ENCODE results near the gene AKAP10.
"Not testable (repeated sequence)": the region's sequence is repeated elsewhere in the genome, so short reads cannot be mapped to it uniquely, and the experiment has no call there.

Gene AKAP10

GRCh38 chr17:19928299-19928698 is 49.3 kb downstream of the AKAP10 start:
- Mint-ChIP-seq H3K4me1 (ENCODE audit: low read depth) (peaks cover 3% of the 10 kb centered on the region), H3K4me3 (no peak overlapping the region), H3K36me3 (ENCODE audit: low read depth) (peaks cover 92% of the 10 kb centered on the region), H3K27me3 (no peaks in the 10 kb centered on the region), H3K27ac (no peak overlapping the region), H3K9me3 (no peaks in the 10 kb centered on the region)
- intact Hi-C loops (cut with micrococcal nuclease) = no loop called here

DNA sequence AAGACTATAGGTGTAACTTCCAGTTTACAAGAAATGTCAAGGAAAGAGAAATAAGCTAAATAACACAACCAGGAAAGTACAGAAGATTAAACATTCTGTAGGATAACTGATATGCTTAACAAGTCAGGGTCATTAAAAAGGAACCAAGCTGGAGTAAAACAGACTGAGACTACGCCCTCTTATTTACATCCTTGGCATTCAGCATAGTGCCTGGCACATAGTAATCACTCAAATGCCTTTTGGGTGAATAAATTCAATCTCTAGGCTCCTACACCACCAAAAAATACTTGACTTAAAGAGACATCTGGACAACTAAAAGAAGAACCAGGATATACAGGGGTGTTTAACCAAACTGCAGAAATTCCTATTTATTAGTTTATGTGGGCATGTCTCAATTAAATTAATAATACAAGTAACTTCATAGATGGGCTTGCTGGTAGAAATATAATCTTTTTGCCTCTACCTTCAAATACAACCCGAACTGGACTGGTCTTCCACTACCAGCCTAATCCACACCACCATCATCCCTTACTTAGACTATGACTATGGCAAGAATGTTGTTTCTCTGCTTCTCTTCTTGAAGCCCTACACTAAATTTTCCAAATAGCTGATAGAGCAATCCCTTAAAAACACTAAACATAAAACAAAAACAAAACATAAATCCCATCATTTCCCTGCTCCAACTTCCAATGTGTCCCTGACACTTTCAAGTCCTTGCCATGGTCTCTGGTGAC is 62.2 kb downstream of the AKAP10 start:
- Mint-ChIP-seq H3K36me3 (ENCODE audit: low read depth) (peaks cover 94% of the 10 kb centered on the region), H3K4me3 (no peak overlapping the region), H3K9me3 (no peaks in the 10 kb centered on the region), H3K27me3 (no peaks in the 10 kb centered on the region), H3K27ac (peak overlapping the region; percentile 4), H3K4me1 (ENCODE audit: low read depth) (peaks cover 6% of the 10 kb centered on the region)
- intact Hi-C loops (cut with micrococcal nuclease) = no loop called here

DNA sequence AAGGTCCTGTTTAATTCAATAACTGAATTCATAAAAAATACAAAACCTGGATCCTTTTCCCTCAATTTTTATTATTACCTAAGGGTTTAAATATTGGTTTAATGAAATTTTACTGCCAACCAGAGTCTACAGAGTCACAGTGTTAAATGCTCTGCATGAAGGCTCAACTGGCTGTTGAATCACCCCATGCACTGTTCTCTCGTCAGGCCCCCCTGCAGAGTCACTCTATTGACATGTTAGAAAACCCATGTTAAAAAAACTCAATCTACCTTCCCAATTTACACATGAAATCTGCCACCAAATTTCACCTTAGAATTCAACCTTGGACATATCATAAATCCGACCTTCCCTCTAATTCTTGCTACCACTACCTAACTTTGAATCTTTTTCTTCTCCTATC is 66.6 kb downstream of the AKAP10 start:
- Mint-ChIP-seq H3K4me3 (no peak overlapping the region), H3K27me3 (no peaks in the 10 kb centered on the region), H3K27ac (no peak overlapping the region), H3K9me3 (no peaks in the 10 kb centered on the region), H3K36me3 (ENCODE audit: low read depth) (peaks cover 97% of the 10 kb centered on the region), H3K4me1 (ENCODE audit: low read depth) (peaks cover 17% of the 10 kb centered on the region)
- intact Hi-C loops (cut with micrococcal nuclease) = no loop called here

DNA sequence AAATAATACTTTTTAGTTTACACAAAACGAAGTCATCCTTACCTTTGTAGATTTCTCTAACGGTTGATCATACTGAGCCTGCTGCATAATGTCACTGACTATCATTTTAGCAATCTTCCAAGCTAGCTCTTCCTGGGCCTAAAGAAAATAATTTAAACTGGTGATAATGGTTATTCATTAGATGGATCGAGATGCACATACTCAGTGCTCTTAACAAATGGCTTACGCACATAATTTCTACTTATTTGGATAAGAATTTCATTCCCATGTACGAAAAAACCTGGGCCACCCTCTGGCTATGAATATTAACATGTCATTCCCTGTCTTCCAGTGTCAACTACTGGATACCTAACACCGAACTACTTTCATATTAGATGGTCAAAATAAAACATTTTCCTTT is 68.5 kb downstream of the AKAP10 start:
- no peaks in the 10 kb centered on the region for H3K27me3 Mint-ChIP-seq
- H3K36me3 Mint-ChIP-seq (ENCODE audit: low read depth) = peaks cover 89% of the 10 kb centered on the region
- intact Hi-C loops (cut with micrococcal nuclease) = no loop called here
- H3K27ac Mint-ChIP-seq = no peak overlapping the region
- H3K9me3 Mint-ChIP-seq = no peaks in the 10 kb centered on the region
- peaks cover 22% of the 10 kb centered on the region for H3K4me1 Mint-ChIP-seq (ENCODE audit: low read depth)
- H3K4me3 Mint-ChIP-seq = no peak overlapping the region

- intact Hi-C loops (cut with micrococcal nuclease) = loop anchor here (2.0 kb wide), 1 partner anchor 39 kb away; the partner anchor contains the start of gene ULK2
- H3K27me3 Mint-ChIP-seq = no peaks in the 10 kb centered on the region
- H3K36me3 Mint-ChIP-seq (ENCODE audit: low read depth) = peaks cover 92% of the 10 kb centered on the region
- H3K4me1 Mint-ChIP-seq (ENCODE audit: low read depth) = peaks cover 31% of the 10 kb centered on the region
- H3K9me3 Mint-ChIP-seq = no peaks in the 10 kb centered on the region
- peak overlapping the region; percentile 74 for H3K27ac Mint-ChIP-seq
- H3K4me3 Mint-ChIP-seq = peak overlapping the region; percentile 32
These were observed 72.1 kb downstream of the AKAP10 start for GRCh38 chr17:19905502-19905901.

DNA sequence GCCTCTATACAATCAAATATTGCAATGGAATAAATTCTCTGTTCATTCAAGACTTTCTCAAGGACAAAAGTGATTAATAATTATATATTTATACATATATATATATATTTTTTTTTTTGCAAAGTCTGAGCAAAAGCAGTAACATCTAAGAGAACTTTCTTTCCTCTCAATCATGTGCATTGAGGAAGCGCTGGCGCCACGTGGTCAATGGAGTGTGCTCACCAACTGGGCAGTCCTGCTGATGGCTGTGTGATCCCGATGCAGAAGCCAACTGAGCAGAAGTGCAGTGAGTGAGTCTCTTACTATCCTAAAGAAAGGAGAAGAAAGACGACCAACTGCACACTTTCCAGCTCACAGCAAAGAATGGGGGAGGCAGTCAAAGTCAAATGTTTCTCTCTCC is 72.7 kb downstream of the AKAP10 start:
- intact Hi-C loops (cut with micrococcal nuclease) = loop anchor here (2.0 kb wide), 1 partner anchor 38 kb away; the partner anchor contains the start of gene ULK2
- Mint-ChIP-seq H3K36me3 (ENCODE audit: low read depth) (peaks cover 92% of the 10 kb centered on the region), H3K4me3 (no peak overlapping the region), H3K27ac (peak overlapping the region; percentile 74), H3K4me1 (ENCODE audit: low read depth) (peaks cover 31% of the 10 kb centered on the region), H3K9me3 (no peaks in the 10 kb centered on the region), H3K27me3 (no peaks in the 10 kb centered on the region)

DNA sequence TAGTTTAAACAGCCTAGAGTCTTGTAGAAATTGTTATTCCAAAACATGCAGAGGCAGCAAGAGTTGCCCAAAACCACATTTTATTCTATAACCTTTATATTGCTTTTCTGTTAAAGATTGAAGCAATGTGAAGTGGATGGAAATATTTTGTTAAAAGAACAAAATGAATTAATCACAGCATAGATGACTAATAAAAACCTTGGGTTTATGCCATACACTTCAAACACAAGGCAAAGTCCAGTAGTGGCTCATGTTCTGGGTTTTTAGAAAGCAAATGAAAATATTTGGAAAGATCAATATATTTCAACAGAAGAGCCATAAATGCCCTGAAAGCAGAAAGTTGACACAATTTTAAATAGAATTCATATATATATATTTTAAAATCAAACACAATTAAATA is 73.2 kb downstream of the AKAP10 start:
- intact Hi-C loops (cut with micrococcal nuclease) = loop anchor here (2.0 kb wide), 1 partner anchor 38 kb away; the partner anchor contains the start of gene ULK2
- H3K27ac Mint-ChIP-seq = no peak overlapping the region
- H3K4me3 Mint-ChIP-seq = no peak overlapping the region
- peaks cover 92% of the 10 kb centered on the region for H3K36me3 Mint-ChIP-seq (ENCODE audit: low read depth)
- H3K27me3 Mint-ChIP-seq = no peaks in the 10 kb centered on the region
- no peaks in the 10 kb centered on the region for H3K9me3 Mint-ChIP-seq
- H3K4me1 Mint-ChIP-seq (ENCODE audit: low read depth) = peaks cover 31% of the 10 kb centered on the region

DNA sequence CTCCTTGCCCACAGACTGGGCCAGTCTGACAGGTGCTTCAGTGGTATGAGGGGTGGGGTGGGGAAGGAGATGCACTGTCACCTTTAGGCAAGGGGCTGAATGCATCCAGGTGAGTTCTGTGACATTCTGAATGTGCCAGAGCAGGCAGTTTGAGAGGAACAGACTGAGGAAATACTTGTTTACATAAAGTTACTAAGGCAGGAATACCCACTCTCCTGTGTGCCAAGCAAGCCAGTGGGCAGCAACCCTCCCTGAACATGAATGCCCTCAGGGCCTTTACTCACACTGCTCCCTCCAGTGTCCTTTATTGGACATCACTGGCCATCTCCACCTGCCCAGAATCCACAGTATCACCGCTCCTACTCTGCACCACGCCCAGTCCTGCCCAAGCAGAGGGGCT is 76.8 kb downstream of the AKAP10 start:
- intact Hi-C loops (cut with micrococcal nuclease) = no loop called here
- no peak overlapping the region for H3K27ac Mint-ChIP-seq
- H3K4me3 Mint-ChIP-seq = no peak overlapping the region
- H3K4me1 Mint-ChIP-seq (ENCODE audit: low read depth) = peaks cover 26% of the 10 kb centered on the region
- H3K36me3 Mint-ChIP-seq (ENCODE audit: low read depth) = peaks cover 68% of the 10 kb centered on the region
- H3K9me3 Mint-ChIP-seq = no peaks in the 10 kb centered on the region
- H3K27me3 Mint-ChIP-seq = peaks cover 1% of the 10 kb centered on the region

- Mint-ChIP-seq H3K4me1 (ENCODE audit: low read depth) (peaks cover 9% of the 10 kb centered on the region), H3K27ac (peak overlapping the region; percentile 2), H3K27me3 (peaks cover 2% of the 10 kb centered on the region), H3K4me3 (no peak overlapping the region), H3K36me3 (ENCODE audit: low read depth) (peaks cover 50% of the 10 kb centered on the region), H3K9me3 (no peaks in the 10 kb centered on the region)
- intact Hi-C loops (cut with micrococcal nuclease) = no loop called here
These were observed 79.7 kb downstream of the AKAP10 start for GRCh38 chr17:19897903-19898302.

DNA sequence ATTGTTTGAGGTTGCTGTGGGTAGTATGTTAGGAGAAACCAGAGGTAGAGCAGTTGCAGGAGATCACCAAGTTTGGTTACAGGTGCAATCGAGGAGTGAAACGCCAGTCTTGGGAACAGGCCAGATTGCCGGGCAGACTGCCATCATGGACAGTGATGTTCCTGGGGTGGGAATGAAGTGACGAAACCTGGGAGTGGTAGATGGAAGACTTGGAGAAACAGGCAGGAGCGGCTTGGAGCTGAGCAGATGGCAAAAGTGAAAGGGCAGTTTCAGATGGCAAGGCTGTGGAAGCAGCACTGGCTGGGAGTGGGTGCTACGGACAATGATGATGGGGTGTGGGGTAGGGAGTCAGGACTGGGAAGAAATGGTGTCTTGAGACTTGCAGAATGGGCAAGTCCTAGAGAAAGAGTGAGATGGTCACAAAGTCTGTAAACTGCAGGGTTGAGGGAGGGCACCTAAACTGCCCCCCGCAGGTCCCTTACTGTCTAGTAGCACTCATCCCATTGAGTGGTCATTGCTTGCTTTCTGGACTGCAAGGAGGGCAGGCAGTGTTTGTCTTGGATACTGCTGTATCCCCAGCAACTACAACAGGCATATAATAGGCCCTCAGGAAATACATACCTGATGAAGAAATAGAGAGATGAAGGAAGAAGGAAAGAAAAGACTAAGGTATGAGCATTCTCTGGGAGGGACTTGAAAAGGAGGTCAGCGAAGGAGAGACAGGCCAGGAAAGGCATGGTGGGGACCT is 80.4 kb downstream of the AKAP10 start:
- Mint-ChIP-seq H3K27me3 (peaks cover 2% of the 10 kb centered on the region), H3K4me3 (no peak overlapping the region), H3K9me3 (no peaks in the 10 kb centered on the region), H3K27ac (peak overlapping the region; percentile 2), H3K4me1 (ENCODE audit: low read depth) (peaks cover 9% of the 10 kb centered on the region), H3K36me3 (ENCODE audit: low read depth) (peaks cover 44% of the 10 kb centered on the region)
- intact Hi-C loops (cut with micrococcal nuclease) = no loop called here

DNA sequence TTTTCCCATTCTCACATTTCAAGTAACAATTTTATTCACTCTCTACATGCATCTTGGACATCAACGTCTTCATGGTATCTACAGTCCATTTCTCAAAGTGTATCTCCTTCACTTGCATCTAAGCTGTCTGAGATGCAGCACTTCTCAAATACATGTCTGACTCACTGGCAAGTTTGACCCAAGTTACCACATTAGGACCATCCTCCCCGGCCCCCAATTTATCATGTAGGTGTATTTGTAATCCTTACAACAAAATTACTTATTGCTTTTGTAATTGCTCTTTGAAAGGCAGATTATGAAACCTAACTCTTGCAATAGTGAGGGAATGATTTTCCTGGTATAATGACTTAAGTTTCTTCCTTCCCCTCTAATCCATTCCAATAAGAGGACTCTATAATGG is 80.9 kb downstream of the AKAP10 start:
- H3K36me3 Mint-ChIP-seq (ENCODE audit: low read depth) = peaks cover 38% of the 10 kb centered on the region

GRCh38 chr17:19890554-19890953 is 87.1 kb downstream of the AKAP10 start:
- H3K27me3 Mint-ChIP-seq; H3K36me3 Mint-ChIP-seq (ENCODE audit: low read depth); H3K9me3 Mint-ChIP-seq; H3K27ac Mint-ChIP-seq; H3K4me3 Mint-ChIP-seq; H3K4me1 Mint-ChIP-seq (ENCODE audit: low read depth); intact Hi-C loops (cut with micrococcal nuclease): not testable (repeated sequence)

More for the DNA sequence above, 80.9 kb downstream of the AKAP10 start:
- intact Hi-C loops (cut with micrococcal nuclease) = no loop called here
- H3K27ac Mint-ChIP-seq = no peak overlapping the region
- H3K9me3 Mint-ChIP-seq = no peaks in the 10 kb centered on the region
- H3K4me3 Mint-ChIP-seq = no peak overlapping the region
- H3K4me1 Mint-ChIP-seq (ENCODE audit: low read depth) = peaks cover 9% of the 10 kb centered on the region
- H3K27me3 Mint-ChIP-seq = peaks cover 2% of the 10 kb centered on the region

DNA sequence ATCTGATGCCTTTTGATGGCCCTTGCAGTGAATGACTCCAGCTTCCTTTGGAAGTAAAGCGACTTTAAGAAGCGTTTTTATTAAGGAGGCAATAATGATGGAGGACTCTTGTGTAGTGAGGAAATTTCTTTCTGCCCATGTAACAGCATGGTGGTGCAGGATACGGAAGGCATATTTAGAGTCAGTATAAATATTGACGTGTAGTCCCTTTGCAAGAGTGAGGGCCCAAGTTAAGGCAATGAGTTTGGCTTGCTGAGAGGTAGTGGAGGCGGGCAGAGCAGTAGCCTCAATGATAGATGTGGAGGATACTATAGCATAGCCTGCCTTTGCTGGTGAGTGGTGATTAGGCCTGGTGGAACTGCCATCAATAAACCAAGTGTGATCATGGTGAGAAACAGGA is 87.6 kb downstream of the AKAP10 start:
- H3K36me3 Mint-ChIP-seq (ENCODE audit: low read depth); intact Hi-C loops (cut with micrococcal nuclease); H3K4me1 Mint-ChIP-seq (ENCODE audit: low read depth); H3K27ac Mint-ChIP-seq; H3K4me3 Mint-ChIP-seq; H3K9me3 Mint-ChIP-seq; H3K27me3 Mint-ChIP-seq: not testable (repeated sequence)

DNA sequence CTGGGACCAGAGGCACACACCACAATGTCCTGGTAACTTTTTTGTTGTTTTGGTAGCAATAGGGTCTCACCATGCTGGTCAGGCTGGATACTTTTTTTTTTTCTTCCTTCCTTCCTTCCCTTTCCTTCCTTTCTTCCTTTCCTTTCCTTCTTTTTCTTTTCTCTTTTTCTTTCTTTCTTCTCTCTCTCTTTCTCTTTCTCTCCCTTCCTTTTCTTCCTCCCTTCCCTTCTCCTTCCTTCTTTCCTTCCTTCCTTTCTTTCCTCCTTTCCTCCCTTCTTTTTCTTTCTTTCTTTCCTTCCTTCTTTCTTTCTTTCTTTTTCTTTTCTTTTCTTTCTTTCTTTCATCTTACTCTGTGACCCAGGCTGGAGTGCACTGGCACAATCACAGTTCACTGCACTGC is 91.5 kb downstream of the AKAP10 start:
- Mint-ChIP-seq H3K27ac (peak overlapping the region; percentile 20), H3K4me1 (ENCODE audit: low read depth) (peaks cover 5% of the 10 kb centered on the region), H3K9me3 (no peaks in the 10 kb centered on the region), H3K36me3 (ENCODE audit: low read depth) (no peaks in the 10 kb centered on the region), H3K27me3 (no peaks in the 10 kb centered on the region), H3K4me3 (no peak overlapping the region)
- intact Hi-C loops (cut with micrococcal nuclease) = no loop called here
